Left cardiac atrium (tissue), 4 donors: ENCODE results near the gene TM9SF1. TPM values are rescaled to one million over a fixed set of nuclear protein-coding genes. Genes with fewer than 3 reads are reported as not detected.
"Not testable (repeated sequence)": the region's sequence is repeated elsewhere in the genome, so short reads cannot be mapped to it uniquely, and the experiment has no call there.

Experiments used
- ATAC-seq, 2 donors: fragments of 200-7000 bp; cut with Tn5 transposase; one replicate each; pipeline ENCODE4 v1.9.1; 2020; ENCODE audit warnings: mild to moderate bottlenecking in 2 of 2, moderate library complexity in 2 of 2
- DNase-seq: peaks from one replicate; pipeline ENCODE4 v3.0.0-alpha.2; 2020
- intact Hi-C, 2 donors: fragments of 100-400 bp; cut with DNase I; formaldehyde crosslinking; loops; one replicate each; pipeline versions ENCODE4 v1.14.1 to v1.15.1; 2022 to 2023
- total RNA-seq, 2 donors: library from RNA; stranded (reverse); fragmentation: NEBNext Ultra II Directional; extraction: Animal tissue kit (Norgen Biotek cat#: 25700); gene quantifications; one replicate each; pipeline ENCODE4 v1.2.1, GENCODE V29; 2021
- donor health status: DM: no; HTN: yes; CAD: no.
- donor health status: DM: no; HTN: yes; CAD: no; lungs with severe emphysema.
- donor health status: DM: yes; HTN: yes; CAD: no.
- donor health status: Dilated cardiomyopathy.

The TM9SF1 gene
- total RNA-seq, 2 donors from 2014 or later: 30.7 to 34.0 TPM

GRCh38 chr14:24204163-24205146, 9.2 kb upstream of the TM9SF1 start:
- ATAC-seq: no peak
- intact Hi-C loops: no loop called here

GRCh38 chr14:24203249-24203886, 8.1 kb upstream of the TM9SF1 start:
- ATAC-seq, intact Hi-C loops, DNase-seq: not testable (repeated sequence)

More at GRCh38 chr14:24204163-24205146, 9.2 kb upstream of the TM9SF1 start:
- no peak for DNase-seq

- ATAC-seq, intact Hi-C loops, DNase-seq: not testable (repeated sequence)
Measured at GRCh38 chr14:24202538-24202937, 7.3 kb upstream of the TM9SF1 start.

- no peak for ATAC-seq
- no peak for DNase-seq
- intact Hi-C loops: no loop called here
Measured at GRCh38 chr14:24198814-24199524, 3.7 kb upstream of the TM9SF1 start.

GRCh38 chr14:24197056-24197450, 1.8 kb upstream of the TM9SF1 start:
- intact Hi-C loops: no loop called here
- ATAC-seq (no peak), DNase-seq (no peak)

- peak; percentile 38 to 40 for ATAC-seq
- intact Hi-C loops: no loop called here
- no peak for DNase-seq
Measured at GRCh38 chr14:24196071-24197055, 1.1 kb upstream of the TM9SF1 start.

- intact Hi-C loops: no loop called here
- ATAC-seq (no peak), DNase-seq (no peak)
Measured at GRCh38 chr14:24194873-24195185, 412 bp downstream of the TM9SF1 start.

- intact Hi-C loops: no loop called here
- no peak for ATAC-seq
Measured at GRCh38 chr14:24194186-24194872, 912 bp downstream of the TM9SF1 start.

GRCh38 chr14:24192933-24193332, 2.3 kb downstream of the TM9SF1 start:
- no peak for DNase-seq
- intact Hi-C loops: no loop called here
- ATAC-seq: no peak

More at GRCh38 chr14:24194186-24194872, 912 bp downstream of the TM9SF1 start:
- DNase-seq: no peak

- ATAC-seq (no peak), DNase-seq (no peak)
- intact Hi-C loops: no loop called here
Measured at GRCh38 chr14:24190416-24190815, 4.8 kb downstream of the TM9SF1 start.

GRCh38 chr14:24189460-24189859, 5.8 kb downstream of the TM9SF1 start:
- no peak for ATAC-seq
- intact Hi-C loops: no loop called here
- DNase-seq: no peak

- no peak for DNase-seq
- no peak for ATAC-seq
- intact Hi-C loops: no loop called here
Measured at GRCh38 chr14:24189059-24189375, 6.2 kb downstream of the TM9SF1 start.

- DNase-seq (peak; percentile 96), ATAC-seq (peak; percentile 93 to 97)
- intact Hi-C loops: no loop called here
Measured at GRCh38 chr14:24188251-24189058, 6.8 kb downstream of the TM9SF1 start, which contains the start of gene IPO4. IPO4 (minus strand) TSS chr14:24188816; CDS start chr14:24188787, 29 bp downstream.

GRCh38 chr14:24187539-24187915, 7.7 kb downstream of the TM9SF1 start:
- ATAC-seq (no peak), DNase-seq (no peak)
- intact Hi-C loops: no loop called here

- ATAC-seq (no peak), DNase-seq (no peak)
Measured at GRCh38 chr14:24186831-24187538, 8.3 kb downstream of the TM9SF1 start.

GRCh38 chr14:24185741-24186140, 9.5 kb downstream of the TM9SF1 start:
- ATAC-seq (no peak), DNase-seq (no peak)
- intact Hi-C loops: no loop called here

More at GRCh38 chr14:24186831-24187538, 8.3 kb downstream of the TM9SF1 start:
- intact Hi-C loops: no loop called here

GRCh38 chr14:24185026-24185425, 10.2 kb downstream of the TM9SF1 start:
- no peak for DNase-seq
- intact Hi-C loops: no loop called here
- ATAC-seq: no peak
